Measurements from ENCODE around the gene CATSPERB.

DNA sequence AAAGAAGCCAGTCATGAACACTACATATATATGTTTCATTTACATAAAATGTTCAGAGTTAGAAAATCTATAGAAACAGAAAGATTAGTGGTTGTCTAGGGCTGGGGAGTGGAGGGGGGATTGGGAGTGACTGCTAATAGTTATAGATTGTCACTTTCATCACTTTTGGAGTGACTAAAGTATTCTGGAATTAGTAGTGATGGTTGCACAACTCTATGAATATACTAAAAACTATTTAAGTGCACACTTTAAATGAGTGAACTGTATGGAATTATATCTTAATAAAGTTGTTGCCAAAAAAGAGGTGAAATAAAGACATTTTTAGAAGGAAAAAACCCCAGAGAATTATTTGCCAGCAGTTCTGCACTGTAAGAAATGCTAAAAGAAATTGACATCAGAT is 9.5 kb downstream of the CATSPERB start:
- no peak for TF ChIP-seq ZNF384 (IDR thresholded peaks at IDR 0.05)
- TF ChIP-seq TARDBP (IDR thresholded peaks at IDR 0.05): no peak
- no peak for TF ChIP-seq FOXA1 (IDR thresholded peaks at IDR 0.05)
- TF ChIP-seq BHLHE40 (IDR thresholded peaks at IDR 0.05; ENCODE audit: borderline replicate concordance): no peak
- no peak for TF ChIP-seq ARNT (IDR thresholded peaks at IDR 0.05)
- no peak for TF ChIP-seq HDGF (IDR thresholded peaks at IDR 0.05; ENCODE audit: borderline replicate concordance)
- TF ChIP-seq CTBP1 (IDR thresholded peaks at IDR 0.05; ENCODE audit: borderline replicate concordance): no peak

Measured in HEK293T (cell line).